ENCODE data around the gene MYMK.
"Not testable (repeated sequence)": the region's sequence is repeated elsewhere in the genome, so short reads cannot be mapped to it uniquely, and the experiment has no call there.

MYMK gene, protein sequence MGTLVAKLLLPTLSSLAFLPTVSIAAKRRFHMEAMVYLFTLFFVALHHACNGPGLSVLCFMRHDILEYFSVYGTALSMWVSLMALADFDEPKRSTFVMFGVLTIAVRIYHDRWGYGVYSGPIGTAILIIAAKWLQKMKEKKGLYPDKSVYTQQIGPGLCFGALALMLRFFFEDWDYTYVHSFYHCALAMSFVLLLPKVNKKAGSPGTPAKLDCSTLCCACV

GRCh38 chr9:133524679-133525228 lies at the start of gene MYMK:
MYMK (minus strand) TSS chr9:133524959; CDS start chr9:133524844, 115 bp downstream.
- DNase-seq (ENCODE audit: low read depth in 1 of 2, low spot score in 1 of 2) = no peak

GRCh38 chr9:133573791-133574515 lies 49.2 kb upstream of the MYMK start:
- DNase-seq (ENCODE audit: low read depth in 1 of 2, low spot score in 1 of 2) = no peak

- no peak for DNase-seq (ENCODE audit: low read depth in 1 of 2, low spot score in 1 of 2)
Observed at GRCh38 chr9:133572821-133573361, 48.1 kb upstream of the MYMK start.

DNA sequence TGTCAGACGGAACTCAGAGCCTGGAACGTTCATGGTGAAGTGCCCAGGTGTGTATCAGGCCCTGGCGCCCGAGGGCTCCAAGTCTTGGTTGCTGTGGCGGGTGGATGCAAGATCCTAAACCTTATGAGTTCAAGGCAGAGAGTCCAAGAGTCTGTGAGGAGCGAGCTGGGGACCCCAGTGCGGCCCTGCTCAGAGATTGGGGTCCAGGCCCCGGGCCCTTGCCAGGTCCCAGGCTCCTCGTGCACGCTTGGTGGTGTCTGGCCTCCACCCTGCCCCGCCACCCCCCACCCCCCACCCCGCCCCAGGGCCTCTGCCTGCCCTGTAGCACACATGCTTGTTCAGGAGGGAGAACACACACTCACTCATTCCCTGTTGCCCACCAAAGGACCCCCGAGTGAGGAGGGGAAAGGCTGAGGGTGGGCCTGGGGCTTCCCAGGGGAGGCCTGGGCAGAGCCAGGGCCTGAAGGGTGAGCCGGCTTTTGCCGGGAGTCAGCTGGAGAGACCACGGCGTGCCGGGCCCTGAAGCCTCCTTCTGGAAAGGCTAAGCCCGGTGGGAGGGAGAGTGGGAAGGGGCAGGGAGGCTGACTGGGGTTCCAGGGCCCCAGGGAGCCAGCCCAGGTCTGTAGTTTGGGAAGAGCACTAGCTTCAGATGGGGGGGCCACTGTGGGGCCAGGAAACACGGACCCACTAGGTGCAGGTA lies 47.3 kb upstream of the MYMK start:
- no peak for DNase-seq (ENCODE audit: low read depth in 1 of 2, low spot score in 1 of 2)

DNA sequence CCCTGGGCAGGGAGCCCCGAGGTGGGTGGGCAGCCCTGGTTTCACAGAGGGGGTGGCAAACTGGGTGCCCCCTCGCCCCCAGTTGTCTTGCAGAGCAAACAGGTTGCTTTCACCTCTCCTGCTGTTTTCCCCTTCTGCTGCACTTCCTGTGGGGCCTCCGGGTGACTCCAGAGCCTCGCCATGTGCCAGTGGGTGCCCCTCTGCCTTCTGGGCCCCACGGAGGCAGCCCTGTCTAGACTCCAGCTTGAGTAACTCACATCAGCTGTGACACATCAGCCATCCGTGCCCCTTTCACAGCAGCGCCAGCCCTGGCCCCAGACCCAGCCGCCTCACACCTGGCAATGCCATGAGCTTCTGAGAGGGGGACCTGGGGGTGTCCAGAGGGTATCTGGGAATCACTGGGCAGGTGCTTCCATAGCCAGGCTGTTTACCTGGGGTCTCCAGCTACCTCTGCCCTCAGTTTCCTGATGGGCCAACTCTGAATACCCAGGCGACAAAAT lies 46.7 kb upstream of the MYMK start:
- DNase-seq (ENCODE audit: low read depth in 1 of 2, low spot score in 1 of 2) = no peak

GRCh38 chr9:133570691-133571080 lies 45.9 kb upstream of the MYMK start:
- no peak for DNase-seq (ENCODE audit: low read depth in 1 of 2, low spot score in 1 of 2)

- DNase-seq (ENCODE audit: low read depth in 1 of 2, low spot score in 1 of 2) = no peak
Observed at GRCh38 chr9:133569891-133570690, 45.3 kb upstream of the MYMK start.

GRCh38 chr9:133569121-133569785 lies 44.5 kb upstream of the MYMK start:
- no peak for DNase-seq (ENCODE audit: low read depth in 1 of 2, low spot score in 1 of 2)

DNA sequence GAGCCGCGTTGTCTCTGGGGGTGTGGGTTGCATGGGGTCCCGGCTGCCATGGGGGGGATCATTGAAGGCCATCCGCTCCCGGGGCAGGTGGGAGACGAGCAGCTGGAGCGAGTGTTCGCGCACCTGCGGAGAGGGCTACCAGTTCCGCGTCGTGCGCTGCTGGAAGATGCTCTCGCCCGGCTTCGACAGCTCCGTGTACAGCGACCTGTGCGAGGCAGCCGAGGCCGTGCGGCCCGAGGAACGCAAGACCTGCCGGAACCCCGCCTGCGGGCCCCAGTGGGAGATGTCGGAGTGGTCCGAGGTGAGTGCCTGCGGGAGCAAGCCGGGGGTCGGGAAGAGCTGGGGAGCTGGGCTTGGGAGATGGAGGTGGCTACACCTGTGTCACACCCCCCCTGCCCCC lies 43.4 kb upstream of the MYMK start:
- no peak for DNase-seq (ENCODE audit: low read depth in 1 of 2, low spot score in 1 of 2)

- DNase-seq (ENCODE audit: low read depth in 1 of 2, low spot score in 1 of 2) = no peak
Observed at GRCh38 chr9:133566817-133567216, 42.1 kb upstream of the MYMK start.

GRCh38 chr9:133566382-133566781 lies 41.6 kb upstream of the MYMK start:
- no peak for DNase-seq (ENCODE audit: low read depth in 1 of 2, low spot score in 1 of 2)

DNA sequence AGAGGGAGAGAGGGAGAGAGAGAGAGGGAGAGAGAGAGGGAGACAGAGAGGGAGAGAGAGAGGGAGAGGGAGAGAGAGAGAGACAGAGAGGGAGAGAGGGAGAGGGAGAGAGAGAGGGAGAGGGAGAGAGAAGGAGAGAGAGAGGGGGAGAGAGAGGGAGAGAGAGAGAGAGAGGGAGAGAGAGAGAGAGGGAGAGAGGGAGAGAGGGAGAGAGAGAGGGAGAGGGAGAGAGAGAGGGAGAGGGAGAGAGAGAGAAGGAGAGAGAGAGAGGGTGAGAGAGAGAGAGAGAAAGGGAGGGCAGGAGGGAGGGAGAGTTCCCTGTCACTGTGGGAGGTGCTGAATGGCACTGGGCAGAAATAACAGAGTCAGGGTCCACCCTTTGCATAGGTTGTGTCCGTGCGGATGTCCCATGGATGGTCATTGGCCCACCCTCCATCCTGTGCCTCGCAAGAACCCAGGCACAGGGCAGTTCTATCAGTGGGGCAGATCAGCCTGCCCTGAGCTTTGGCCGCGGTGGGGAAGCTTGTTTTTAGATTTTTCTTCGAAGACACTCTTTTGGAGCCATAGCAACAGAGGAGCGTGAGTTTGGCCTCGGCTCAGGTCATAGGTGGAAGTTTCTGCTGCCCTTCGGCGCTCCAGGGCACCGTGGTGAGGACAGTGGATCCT lies 39.8 kb upstream of the MYMK start:
- no peak for DNase-seq (ENCODE audit: low read depth in 1 of 2, low spot score in 1 of 2)

GRCh38 chr9:133563814-133564213 lies 39.1 kb upstream of the MYMK start:
- not testable (repeated sequence) for DNase-seq (ENCODE audit: low read depth in 1 of 2, low spot score in 1 of 2)

- no peak for DNase-seq (ENCODE audit: low read depth in 1 of 2, low spot score in 1 of 2)
Observed at GRCh38 chr9:133563291-133563796, 38.6 kb upstream of the MYMK start.

DNA sequence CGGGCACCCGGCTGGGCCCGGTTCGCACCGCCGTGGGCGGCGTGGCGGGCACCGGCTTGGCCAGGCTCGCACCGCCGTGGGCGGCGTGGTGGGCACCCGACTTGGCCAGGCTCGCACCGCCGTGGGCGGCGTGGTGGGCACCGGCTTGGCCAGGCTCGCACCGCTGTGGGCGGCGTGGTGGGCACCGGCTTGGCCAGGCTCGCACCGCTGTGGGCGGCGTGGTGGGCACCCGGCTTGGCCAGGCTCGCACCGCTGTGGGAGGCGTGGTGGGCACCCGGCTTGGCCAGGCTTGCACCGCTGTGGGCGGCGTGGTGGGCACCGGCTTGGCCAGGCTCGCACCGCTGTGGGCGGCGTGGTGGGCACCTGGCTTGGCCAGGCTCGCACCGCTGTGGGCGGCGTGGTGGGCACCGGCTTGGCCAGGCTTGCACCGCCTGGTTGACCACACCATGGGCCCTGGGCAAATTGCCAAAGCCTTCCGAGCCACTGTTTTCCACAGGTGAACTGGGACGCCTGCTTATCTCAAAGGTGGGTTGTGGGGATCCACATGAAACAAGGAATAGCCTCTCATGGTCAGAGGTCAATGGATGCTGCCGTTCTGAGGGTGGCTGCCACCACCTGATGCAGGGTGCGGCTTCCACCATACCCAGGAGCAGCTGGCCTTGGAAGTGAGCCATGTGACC lies 38.0 kb upstream of the MYMK start:
- no peak for DNase-seq (ENCODE audit: low read depth in 1 of 2, low spot score in 1 of 2)

DNA sequence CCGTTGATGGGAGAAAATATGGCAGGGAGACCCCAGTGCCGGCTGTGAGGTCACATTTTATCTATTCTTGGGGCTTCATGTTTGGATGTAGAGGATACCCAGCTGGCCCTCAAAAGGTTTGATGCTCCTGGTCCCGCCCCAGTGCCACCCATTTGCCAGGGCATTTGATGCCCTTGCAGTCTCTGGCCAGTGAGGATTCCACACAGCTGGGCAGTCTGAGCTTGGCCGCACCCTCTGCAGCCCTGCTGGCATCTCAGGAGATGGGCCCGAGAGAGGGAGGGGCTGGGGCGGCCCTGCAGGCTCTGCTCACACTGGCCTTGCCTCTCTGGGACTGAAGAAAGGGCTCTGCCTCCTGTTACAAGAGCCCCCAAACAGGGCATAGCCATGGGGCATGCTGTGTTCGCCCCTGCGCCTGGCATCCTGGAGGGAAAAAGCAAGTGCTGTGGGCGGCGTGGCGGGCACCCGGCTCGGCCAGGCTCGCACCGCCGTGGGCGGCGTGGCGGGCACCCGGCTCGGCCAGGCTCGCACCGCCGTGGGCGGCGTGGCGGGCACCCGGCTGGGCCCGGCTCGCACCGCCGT lies 37.3 kb upstream of the MYMK start:
- no peak for DNase-seq (ENCODE audit: low read depth in 1 of 2, low spot score in 1 of 2)

DNA sequence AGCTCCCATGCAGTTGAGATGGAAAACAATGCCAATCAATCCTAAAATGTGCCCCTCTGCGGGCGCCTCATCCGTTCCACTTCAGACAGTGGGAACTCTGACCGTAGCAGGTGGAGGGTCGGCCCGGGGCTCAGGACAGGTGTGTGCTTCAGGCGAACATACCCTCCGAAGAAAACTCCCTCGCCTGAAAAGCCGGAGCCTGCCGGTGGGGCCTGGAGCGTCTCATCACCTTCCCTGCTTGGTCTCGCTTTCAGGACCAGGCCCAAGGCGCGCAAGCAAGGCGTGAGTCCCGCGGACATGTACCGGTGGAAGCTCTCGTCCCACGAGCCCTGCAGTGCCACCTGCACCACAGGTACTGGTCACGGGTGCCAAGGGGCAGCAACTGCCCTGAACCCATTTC lies 36.2 kb upstream of the MYMK start:
- no peak for DNase-seq (ENCODE audit: low read depth in 1 of 2, low spot score in 1 of 2)

- no peak for DNase-seq (ENCODE audit: low read depth in 1 of 2, low spot score in 1 of 2)
Observed at GRCh38 chr9:133560311-133560710, 35.6 kb upstream of the MYMK start.
